ENCODE results near the gene SHOX. TPM values are rescaled to one million over a fixed set of nuclear protein-coding genes. Genes with fewer than 3 reads are reported as not detected.
"Not testable (repeated sequence)": the region's sequence is repeated elsewhere in the genome, so short reads cannot be mapped to it uniquely, and the experiment has no call there.

Gene SHOX
- total RNA-seq, 2 donors from 2014 or later = not detected

DNA sequence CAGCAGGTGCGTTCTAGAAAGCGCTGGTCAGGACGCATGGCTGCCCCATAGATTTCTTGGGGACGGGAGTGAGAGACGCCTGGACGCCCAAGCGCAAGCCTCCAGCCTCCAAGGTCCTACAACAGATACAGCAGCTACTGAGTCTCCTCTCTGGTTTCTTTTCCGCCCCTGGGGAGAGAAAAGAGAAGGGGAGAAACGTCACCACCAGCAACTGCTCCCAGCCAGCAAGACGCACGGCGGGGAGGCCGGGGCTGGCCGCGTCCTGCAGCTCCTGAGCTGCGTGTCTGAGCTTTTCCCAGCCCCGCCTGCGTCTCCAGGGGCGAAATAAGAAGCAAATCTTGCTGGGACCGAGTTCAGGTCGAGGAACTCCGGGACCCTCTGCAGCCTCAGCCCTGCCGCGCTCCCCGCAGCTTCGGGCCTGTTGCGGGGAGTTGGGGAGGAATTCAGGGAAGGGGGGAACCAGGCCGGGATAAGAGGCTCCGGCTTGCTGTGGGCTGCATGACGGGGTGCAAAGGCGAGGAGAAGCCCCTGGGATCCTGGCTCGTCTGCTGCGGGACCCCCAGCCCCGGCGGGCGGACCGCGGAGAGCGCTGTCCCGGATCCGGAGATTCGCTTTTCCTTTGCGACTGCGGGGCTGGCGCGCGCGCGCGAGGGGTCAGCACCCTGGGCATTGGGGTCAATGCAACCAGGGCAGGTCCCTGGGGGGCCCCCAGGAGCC, 6.8 kb upstream of the SHOX start:
- Histone ChIP-seq H3K4me1 (replicated peaks) (no peaks in the 10 kb centered on the region), H3K9me3 (no peaks in the 10 kb centered on the region), H3K27ac (no peak overlapping the region), H3K27me3 (replicated peaks; ENCODE audit: insufficient read depth) (peaks cover 11% of the 10 kb centered on the region), H3K36me3 (no peaks in the 10 kb centered on the region), H3K4me3 (no peak overlapping the region)
- TF ChIP-seq POLR2A (IDR thresholded peaks at IDR 0.05) = no peak
- TF ChIP-seq, protein P1, sequence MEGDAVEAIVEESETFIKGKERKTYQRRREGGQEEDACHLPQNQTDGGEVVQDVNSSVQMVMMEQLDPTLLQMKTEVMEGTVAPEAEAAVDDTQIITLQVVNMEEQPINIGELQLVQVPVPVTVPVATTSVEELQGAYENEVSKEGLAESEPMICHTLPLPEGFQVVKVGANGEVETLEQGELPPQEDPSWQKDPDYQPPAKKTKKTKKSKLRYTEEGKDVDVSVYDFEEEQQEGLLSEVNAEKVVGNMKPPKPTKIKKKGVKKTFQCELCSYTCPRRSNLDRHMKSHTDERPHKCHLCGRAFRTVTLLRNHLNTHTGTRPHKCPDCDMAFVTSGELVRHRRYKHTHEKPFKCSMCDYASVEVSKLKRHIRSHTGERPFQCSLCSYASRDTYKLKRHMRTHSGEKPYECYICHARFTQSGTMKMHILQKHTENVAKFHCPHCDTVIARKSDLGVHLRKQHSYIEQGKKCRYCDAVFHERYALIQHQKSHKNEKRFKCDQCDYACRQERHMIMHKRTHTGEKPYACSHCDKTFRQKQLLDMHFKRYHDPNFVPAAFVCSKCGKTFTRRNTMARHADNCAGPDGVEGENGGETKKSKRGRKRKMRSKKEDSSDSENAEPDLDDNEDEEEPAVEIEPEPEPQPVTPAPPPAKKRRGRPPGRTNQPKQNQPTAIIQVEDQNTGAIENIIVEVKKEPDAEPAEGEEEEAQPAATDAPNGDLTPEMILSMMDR (IDR thresholded peaks at IDR 0.05) = no peak
- no peak for TF ChIP-seq POLR2AphosphoS5 (IDR thresholded peaks at IDR 0.05)
- intact Hi-C loops (cut with DNase I) = no loop called here
- DNase-seq (ENCODE audit: low spot score) = no peak
- WGBS = under 1% methylated on average over 36 of the region's 50 CpGs

DNA sequence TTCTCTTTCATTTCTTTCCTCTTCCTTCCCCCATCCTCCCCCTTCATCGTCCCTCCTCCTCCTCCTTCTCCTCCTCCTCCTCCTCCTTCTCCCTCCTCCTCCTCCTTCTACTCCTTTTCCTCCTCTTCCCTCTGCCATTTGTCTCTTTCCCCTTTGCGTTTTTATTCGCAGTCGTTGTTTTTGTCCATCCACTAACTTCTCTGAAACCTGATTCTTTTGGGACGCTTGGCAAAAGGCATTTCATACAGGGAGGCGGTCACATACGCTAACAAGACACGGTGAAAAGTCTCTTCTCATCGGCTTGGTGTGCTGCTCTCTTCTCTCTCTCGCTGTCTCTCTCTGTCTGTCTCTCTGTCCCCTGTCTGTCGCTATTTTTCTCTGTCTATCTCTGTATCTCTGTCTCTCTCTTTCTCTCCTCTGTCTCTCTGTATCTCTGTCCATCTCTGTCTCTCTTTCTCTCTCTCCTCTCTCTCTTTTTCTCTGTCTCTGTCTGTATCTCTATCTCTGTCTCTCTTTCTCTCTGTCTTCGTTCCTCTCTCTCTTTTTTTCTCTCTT, 5.4 kb upstream of the SHOX start:
- Histone ChIP-seq H3K4me1 (replicated peaks) (no peaks in the 10 kb centered on the region), H3K27me3 (replicated peaks; ENCODE audit: insufficient read depth) (peaks cover 4% of the 10 kb centered on the region), H3K9me3 (no peaks in the 10 kb centered on the region), H3K36me3 (no peaks in the 10 kb centered on the region), H3K4me3 (no peak overlapping the region), H3K27ac (no peak overlapping the region)
- WGBS = 7% methylated on average over 12 of the region's 12 CpGs
- DNase-seq (ENCODE audit: low spot score) = no peak
- TF ChIP-seq POLR2A (IDR thresholded peaks at IDR 0.05) (no peak), POLR2AphosphoS5 (IDR thresholded peaks at IDR 0.05) (no peak)
- TF ChIP-seq, protein P1 (IDR thresholded peaks at IDR 0.05) = no peak
- intact Hi-C loops (cut with DNase I) = no loop called here

DNA sequence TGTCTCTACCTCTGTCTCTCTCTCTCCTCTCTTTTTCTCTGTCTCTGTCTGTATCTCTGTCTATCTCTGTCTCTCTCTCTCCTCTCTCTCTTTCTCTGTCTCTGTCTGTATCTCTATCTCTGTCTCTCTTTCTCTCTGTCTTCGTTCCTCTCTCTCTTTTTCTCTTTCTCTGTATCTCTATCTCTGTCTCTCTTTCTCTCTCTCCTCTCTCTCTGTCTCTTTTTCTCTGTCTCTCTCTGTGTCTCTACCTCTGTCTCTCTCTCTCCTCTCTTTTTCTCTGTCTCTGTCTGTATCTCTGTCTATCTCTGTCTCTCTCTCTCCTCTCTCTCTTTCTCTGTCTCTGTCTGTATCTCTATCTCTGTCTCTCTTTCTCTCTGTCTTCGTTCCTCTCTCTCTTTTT, 4.5 kb upstream of the SHOX start:
- H3K27me3 ChIP-seq (replicated peaks; ENCODE audit: insufficient read depth) = peaks cover 10% of the 10 kb centered on the region
- H3K4me1 ChIP-seq (replicated peaks); H3K27ac ChIP-seq; DNase-seq (ENCODE audit: low spot score); intact Hi-C loops (cut with DNase I); H3K4me3 ChIP-seq; H3K9me3 ChIP-seq; H3K36me3 ChIP-seq: not testable (repeated sequence)
- WGBS = 79% methylated on average over 2 of the region's 2 CpGs

DNA sequence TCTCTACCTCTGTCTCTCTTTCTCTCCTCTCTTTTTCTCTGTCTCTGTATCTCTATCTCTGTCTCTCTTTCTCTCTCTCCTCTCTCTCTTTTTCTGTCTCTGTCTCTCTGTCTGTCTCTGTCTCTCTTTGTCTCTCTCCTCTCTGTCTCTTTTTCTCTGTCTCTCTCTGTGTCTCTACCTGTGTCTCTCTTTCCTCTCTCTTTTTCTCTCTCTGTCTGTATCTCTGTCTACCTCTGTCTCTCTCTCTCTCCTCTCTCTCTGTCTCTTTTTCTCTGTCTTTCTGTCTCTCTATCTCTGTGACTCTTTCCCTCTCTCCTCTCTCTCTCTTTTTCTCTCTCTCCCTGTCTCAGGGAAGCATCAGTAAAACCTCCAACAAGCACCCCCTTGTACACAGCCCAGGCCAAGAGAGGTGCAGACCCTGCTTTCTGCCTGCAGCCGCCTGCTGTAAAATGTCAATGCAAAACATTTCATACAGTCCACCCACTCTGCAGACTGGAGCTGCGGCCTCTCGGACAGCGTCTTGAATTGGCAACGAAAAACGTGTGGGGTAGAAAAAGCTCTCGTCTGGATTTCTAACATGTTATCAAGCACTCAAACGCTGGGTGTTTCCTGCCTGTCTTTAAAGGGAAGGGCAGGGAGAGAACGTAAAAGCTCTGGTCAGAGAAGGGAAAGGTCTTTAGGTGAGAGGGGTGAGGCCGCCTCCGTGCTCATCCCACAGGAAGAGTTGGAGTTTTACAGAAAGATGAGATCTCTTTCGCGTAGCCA, 3.7 kb upstream of the SHOX start:
- H3K27me3 ChIP-seq (replicated peaks; ENCODE audit: insufficient read depth) = peaks cover 17% of the 10 kb centered on the region
- no peak for DNase-seq (ENCODE audit: low spot score)

DNA sequence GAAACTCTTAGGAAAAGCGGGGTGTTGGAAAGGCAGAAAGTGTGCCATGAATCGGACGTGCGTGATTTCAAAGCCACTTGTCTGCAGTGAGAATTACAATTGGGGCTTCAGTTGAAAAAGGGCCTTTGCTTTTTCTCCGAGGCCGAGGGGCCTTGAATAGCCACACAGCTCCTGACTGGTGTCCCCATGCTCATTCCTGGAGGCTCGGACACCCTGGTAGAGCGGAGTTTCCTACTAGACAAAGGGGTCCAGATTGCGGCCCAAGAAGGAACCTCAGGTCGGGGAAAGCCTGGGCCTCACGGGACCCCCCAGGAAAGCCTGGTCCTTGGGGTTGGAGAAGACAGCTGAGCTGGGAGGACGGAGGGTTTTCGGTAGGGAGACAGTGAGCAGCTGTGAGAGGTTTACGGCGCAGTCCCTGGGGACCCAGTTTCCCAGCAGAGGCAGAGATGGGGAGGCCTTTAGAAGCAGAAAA, 3.0 kb upstream of the SHOX start:
- DNase-seq (ENCODE audit: low spot score) = no peak
- Histone ChIP-seq H3K27me3 (replicated peaks; ENCODE audit: insufficient read depth) (peaks cover 19% of the 10 kb centered on the region), H3K9me3 (no peaks in the 10 kb centered on the region), H3K36me3 (no peaks in the 10 kb centered on the region), H3K27ac (no peak overlapping the region), H3K4me1 (replicated peaks) (no peaks in the 10 kb centered on the region), H3K4me3 (no peak overlapping the region)
- 18% methylated on average over 15 of the region's 15 CpGs for WGBS
- TF ChIP-seq, protein P1 (IDR thresholded peaks at IDR 0.05) = no peak
- TF ChIP-seq POLR2AphosphoS5 (IDR thresholded peaks at IDR 0.05) (no peak), POLR2A (IDR thresholded peaks at IDR 0.05) (no peak)
- intact Hi-C loops (cut with DNase I) = no loop called here

More for the DNA sequence above, 3.7 kb upstream of the SHOX start:
- no peaks in the 10 kb centered on the region for H3K9me3 ChIP-seq
- no peak overlapping the region for H3K27ac ChIP-seq
- 5% methylated on average over 13 of the region's 13 CpGs for WGBS
- H3K4me1 ChIP-seq (replicated peaks) = no peaks in the 10 kb centered on the region
- no peaks in the 10 kb centered on the region for H3K36me3 ChIP-seq
- intact Hi-C loops (cut with DNase I) = no loop called here
- H3K4me3 ChIP-seq = no peak overlapping the region
- TF ChIP-seq, protein P1 (IDR thresholded peaks at IDR 0.05) = no peak
- TF ChIP-seq POLR2AphosphoS5 (IDR thresholded peaks at IDR 0.05) (no peak), POLR2A (IDR thresholded peaks at IDR 0.05) (no peak)

All from prostate gland (tissue), 2 donors.